Activated naive CD8-positive, alpha-beta T cell treated with anti-CD3 and anti-CD28 coated beads, Interleukin-2, amount 10 ng/mL, durations not matched to agents 7 days and 5 days (primary cell): ENCODE data around the gene GADD45G. TPM values are rescaled to one million over a fixed set of nuclear protein-coding genes. Genes with fewer than 3 reads are reported as not detected.

Source experiments
- ATAC-seq: fragments of 150-1000 bp; cut with Tn5 transposase; one replicate; pipeline ENCODE4 v1.10.0; 2021; ENCODE audit warnings: low read depth, moderate library complexity
- POLR2A ChIA-PET: fragments of 350-600 bp; sonication (Branson Sonifier 250); formaldehyde crosslinking; loops from one replicate; lab custom pipeline; 2021; ENCODE audit warnings: antibody characterized with exemption; lab: Charles Lee
- DNase-seq: peaks from one replicate; pipeline ENCODE4 v3.0.0; 2021
- H3K27ac Mint-ChIP-seq: one replicate; pipeline ENCODE4 v1.8.0; 2022; ENCODE audit warnings: mild to moderate bottlenecking, mixed read lengths
- H3K27me3 Mint-ChIP-seq: one replicate; pipeline ENCODE4 v1.8.0; 2022; ENCODE audit warnings: mild to moderate bottlenecking, moderate library complexity, mixed read lengths
- H3K36me3 Mint-ChIP-seq: one replicate; pipeline ENCODE4 v1.8.0; 2021; ENCODE audit warnings: mild to moderate bottlenecking, mixed read lengths
- H3K4me1 Mint-ChIP-seq: one replicate; pipeline ENCODE4 v1.8.0; 2021; ENCODE audit warnings: mixed read lengths
- H3K4me3 Mint-ChIP-seq: one replicate; pipeline ENCODE4 v1.8.0; 2022; ENCODE audit warnings: mild to moderate bottlenecking, moderate library complexity, mixed read lengths
- H3K9me3 Mint-ChIP-seq: one replicate; pipeline ENCODE4 v1.8.0; 2021; ENCODE audit warnings: mixed read lengths
- total RNA-seq, 2 experiments: library from RNA; stranded (reverse); gene quantifications; one replicate each; pipeline ENCODE4 v1.2.3, GENCODE V29; 2021

Gene GADD45G
- total RNA-seq, 2 experiments from 2014 or later: 8.9 to 10.1 TPM

DNA sequence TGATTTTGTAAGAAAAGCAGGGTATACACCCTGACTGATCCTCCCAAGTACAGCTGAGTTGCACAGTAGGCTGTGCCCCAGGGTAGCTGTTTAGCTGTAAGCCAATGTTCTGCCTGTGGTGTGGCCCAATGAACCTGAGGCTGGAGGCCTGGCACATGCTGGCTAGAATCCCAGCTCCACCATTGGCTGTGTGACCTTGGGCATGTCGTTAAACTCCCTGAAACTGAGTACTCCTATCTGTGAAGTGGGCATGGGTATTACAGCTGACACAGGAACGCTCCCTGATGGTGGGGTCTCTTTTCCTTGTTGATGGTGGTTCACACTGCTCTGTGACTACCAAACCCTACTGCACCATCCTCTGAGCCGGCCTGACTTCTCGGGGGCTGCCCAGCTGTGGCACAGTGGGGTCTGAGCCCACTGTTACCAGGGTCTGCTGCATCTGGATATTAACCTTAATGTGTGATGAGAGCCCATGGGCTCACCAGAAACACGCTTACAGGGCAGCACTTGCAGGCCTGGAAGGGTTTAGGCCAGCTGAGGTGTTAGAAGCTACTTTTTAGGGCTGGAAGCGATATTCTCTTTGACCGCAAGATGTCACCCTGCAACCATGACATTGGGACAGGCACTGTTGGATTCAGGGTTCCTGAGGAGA, 7.0 kb upstream of the GADD45G start:
- Mint-ChIP-seq H3K4me1 (no peaks in the 10 kb centered on the region), H3K27me3 (peaks cover 27% of the 10 kb centered on the region), H3K36me3 (no peaks in the 10 kb centered on the region), H3K9me3 (no peaks in the 10 kb centered on the region), H3K27ac (no peak overlapping the region), H3K4me3 (no peak overlapping the region)
- no peak for ATAC-seq
- POLR2A ChIA-PET: interaction anchor here (1.0 kb wide), 1 partner anchor 504 kb away, joined by 3 read pairs; no protein-coding TSS in a partner anchor
- DNase-seq: no peak

- H3K27ac Mint-ChIP-seq: no peak overlapping the region
- no peaks in the 10 kb centered on the region for H3K36me3 Mint-ChIP-seq
- peaks cover 5% of the 10 kb centered on the region for H3K4me1 Mint-ChIP-seq
- POLR2A ChIA-PET: interaction anchor here (1.0 kb wide), 1 partner anchor 504 kb away, joined by 3 read pairs; no protein-coding TSS in a partner anchor
- no peaks in the 10 kb centered on the region for H3K9me3 Mint-ChIP-seq
- H3K27me3 Mint-ChIP-seq: peaks cover 24% of the 10 kb centered on the region
- no peak for DNase-seq
- ATAC-seq: no peak
- H3K4me3 Mint-ChIP-seq: no peak overlapping the region
Measured at GRCh38 chr9:89598363-89598713, 6.5 kb upstream of the GADD45G start.

GRCh38 chr9:89598926-89599325, 5.9 kb upstream of the GADD45G start:
- Mint-ChIP-seq H3K9me3 (no peaks in the 10 kb centered on the region), H3K4me1 (peaks cover 10% of the 10 kb centered on the region), H3K27me3 (peaks cover 20% of the 10 kb centered on the region), H3K4me3 (no peak overlapping the region), H3K36me3 (no peaks in the 10 kb centered on the region), H3K27ac (no peak overlapping the region)
- no peak for DNase-seq
- POLR2A ChIA-PET: no interaction called here
- no peak for ATAC-seq

- Mint-ChIP-seq H3K36me3 (no peaks in the 10 kb centered on the region), H3K4me1 (peaks cover 11% of the 10 kb centered on the region), H3K27ac (no peak overlapping the region), H3K9me3 (no peaks in the 10 kb centered on the region), H3K4me3 (no peak overlapping the region), H3K27me3 (peaks cover 14% of the 10 kb centered on the region)
- POLR2A ChIA-PET: interaction anchor here (0.7 kb wide), 1 partner anchor 499 kb away, joined by 3 read pairs; no protein-coding TSS in a partner anchor
- DNase-seq (no peak), ATAC-seq (no peak)
Measured at GRCh38 chr9:89600831-89601230, 4.0 kb upstream of the GADD45G start.

GRCh38 chr9:89601306-89601705, 3.5 kb upstream of the GADD45G start:
- Mint-ChIP-seq H3K36me3 (peaks cover 2% of the 10 kb centered on the region), H3K4me3 (no peak overlapping the region)

DNA sequence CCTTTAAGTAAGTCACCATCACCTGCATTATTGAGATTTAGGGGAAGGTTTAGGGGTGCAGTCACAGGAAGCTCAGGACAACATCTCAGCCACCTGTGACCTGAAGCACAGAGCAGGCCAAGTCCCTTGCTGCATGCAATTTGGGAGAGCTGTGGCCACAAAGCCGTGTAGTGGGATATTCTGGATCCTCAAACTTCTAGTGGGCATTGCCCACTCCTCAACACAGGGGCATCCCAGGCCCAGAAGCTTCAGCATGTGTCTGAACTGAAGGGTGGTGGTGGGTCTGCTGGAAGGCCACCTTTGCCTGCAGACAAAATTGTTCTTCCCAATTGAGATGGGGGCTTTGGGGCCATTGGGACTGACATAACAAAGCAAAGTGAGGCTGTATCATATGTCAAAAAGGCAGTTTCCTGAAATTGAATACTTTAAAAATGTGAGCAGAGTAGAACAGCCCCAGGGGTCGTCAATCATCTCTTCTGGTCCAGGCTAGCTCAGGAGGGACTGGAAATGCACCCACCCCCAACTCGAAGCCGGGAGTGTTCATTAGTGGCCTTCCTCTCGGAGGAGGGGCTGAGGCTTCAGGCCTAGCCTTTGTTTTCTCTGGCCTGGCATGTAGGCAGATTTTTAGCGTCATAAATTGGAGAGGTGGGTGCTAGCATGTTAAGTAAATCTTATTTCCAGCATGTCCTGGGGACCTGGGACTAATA, 2.8 kb upstream of the GADD45G start:
- H3K27ac Mint-ChIP-seq: no peak overlapping the region
- H3K4me1 Mint-ChIP-seq: peaks cover 19% of the 10 kb centered on the region
- POLR2A ChIA-PET: interaction anchor here (0.7 to 0.9 kb wide), 2 partner anchors 498 to 500 kb away, joined by 3 read pairs; no protein-coding TSS in a partner anchor
- H3K36me3 Mint-ChIP-seq: peaks cover 6% of the 10 kb centered on the region
- peaks cover 14% of the 10 kb centered on the region for H3K27me3 Mint-ChIP-seq
- H3K4me3 Mint-ChIP-seq: no peak overlapping the region
- ATAC-seq: no peak
- H3K9me3 Mint-ChIP-seq: no peaks in the 10 kb centered on the region
- peak; percentile 18 for DNase-seq

More at GRCh38 chr9:89601306-89601705, 3.5 kb upstream of the GADD45G start:
- peaks cover 13% of the 10 kb centered on the region for H3K4me1 Mint-ChIP-seq
- DNase-seq: no peak
- H3K27ac Mint-ChIP-seq: no peak overlapping the region
- no peak for ATAC-seq
- POLR2A ChIA-PET: interaction anchor here (0.7 to 0.9 kb wide), 2 partner anchors 498 to 501 kb away, joined by 3 read pairs; no protein-coding TSS in a partner anchor
- H3K9me3 Mint-ChIP-seq: no peaks in the 10 kb centered on the region
- H3K27me3 Mint-ChIP-seq: peaks cover 14% of the 10 kb centered on the region

DNA sequence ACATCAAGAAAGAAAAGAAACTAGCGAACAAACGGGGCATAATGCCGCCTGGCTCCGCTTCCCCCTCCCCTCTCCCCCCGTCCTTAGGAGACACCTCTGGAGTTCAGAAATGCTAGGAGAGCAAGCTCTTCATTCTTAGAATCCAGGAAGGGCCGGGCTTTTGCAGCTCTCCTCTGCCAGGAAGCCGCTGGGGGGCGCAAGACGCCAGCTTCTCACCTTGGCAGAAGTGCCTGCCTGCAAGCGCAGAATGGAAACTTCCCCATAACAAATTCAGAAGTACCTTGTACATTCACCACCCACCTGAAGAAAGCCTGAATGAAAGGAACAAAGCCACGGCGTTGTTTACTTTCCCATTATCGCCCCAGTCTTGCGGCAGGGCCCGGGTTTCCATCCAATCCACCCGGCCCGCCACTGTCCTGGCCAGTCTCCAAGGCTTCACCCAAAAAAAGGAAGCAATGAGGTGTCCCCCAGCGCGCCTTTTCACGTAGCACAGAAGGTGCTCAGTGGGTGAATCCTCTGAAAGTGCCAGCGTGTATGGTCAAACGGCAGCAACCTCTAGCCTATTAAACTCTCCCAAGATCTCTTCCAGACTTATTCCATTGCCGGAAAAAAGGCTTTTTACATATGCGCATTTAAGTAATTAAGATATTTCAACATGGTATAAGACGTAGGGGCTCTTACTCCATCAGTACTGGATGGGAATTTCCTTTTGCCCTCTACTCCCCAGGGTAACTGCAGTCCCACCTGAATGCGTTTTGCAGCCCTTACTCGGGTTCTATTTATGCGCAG, 1.6 kb upstream of the GADD45G start:
- Mint-ChIP-seq H3K27me3 (peaks cover 17% of the 10 kb centered on the region), H3K9me3 (no peaks in the 10 kb centered on the region), H3K36me3 (peaks cover 10% of the 10 kb centered on the region), H3K4me1 (peaks cover 21% of the 10 kb centered on the region), H3K27ac (peak overlapping the region; percentile 67), H3K4me3 (peak overlapping the region; percentile 89)
- ATAC-seq (peak; percentile 25), DNase-seq (peak; percentile 94)
- POLR2A ChIA-PET: interaction anchor here (0.6 to 1.9 kb wide), 11 partner anchors 140 to 500 kb away, joined by 3 to 19 read pairs (median 4); no protein-coding TSS in a partner anchor

DNA sequence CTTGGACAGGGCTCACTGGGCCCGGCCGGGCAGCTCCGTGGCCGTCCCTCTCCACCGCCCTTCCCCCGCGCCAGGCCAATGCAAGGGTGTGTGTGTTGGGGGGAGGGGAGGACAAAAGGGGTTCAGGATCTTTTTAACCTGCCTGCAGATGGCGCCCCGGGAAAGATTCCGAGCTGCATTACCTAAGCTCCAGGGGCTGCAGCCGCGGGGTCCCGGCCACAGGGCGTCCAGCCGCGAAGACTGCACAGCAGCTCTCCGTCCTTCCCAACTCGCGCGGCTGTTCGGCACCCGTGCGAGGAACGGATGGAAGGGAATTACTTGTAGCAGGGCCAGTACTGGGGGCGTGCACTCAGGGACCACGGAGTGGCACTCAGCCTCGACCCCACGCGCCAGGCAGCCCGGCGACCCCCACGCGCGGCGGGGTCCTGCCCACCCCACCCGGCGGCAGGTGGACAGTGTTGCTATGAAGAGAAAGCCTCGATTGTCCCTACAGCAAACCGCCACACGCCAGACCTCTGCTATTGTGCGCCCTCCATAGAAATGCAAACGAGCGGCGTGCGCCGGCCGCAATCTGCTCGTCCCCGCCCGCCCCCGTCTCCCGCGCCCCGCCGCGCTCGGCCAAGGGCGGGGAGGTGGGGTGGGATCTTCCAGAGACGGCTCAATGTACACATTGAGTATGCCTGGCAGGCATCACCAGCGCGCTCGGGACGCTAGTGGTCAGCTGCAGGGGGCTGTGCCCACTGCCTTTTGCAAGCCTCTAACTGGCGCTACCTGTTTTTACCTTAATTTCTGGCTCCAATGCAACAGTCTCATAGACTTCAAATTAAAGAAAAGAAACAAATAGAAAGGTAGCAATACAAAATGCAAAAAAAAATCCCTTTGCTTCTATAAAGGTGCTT, 796 bp upstream of the GADD45G start:
- Mint-ChIP-seq H3K9me3 (no peaks in the 10 kb centered on the region), H3K27ac (peak overlapping the region; percentile 87), H3K27me3 (peaks cover 21% of the 10 kb centered on the region), H3K36me3 (peaks cover 10% of the 10 kb centered on the region), H3K4me1 (peaks cover 21% of the 10 kb centered on the region), H3K4me3 (peak overlapping the region; percentile 89)
- DNase-seq (peak; percentile 78), ATAC-seq (peak; percentile 6)
- POLR2A ChIA-PET: interaction anchor here (0.6 to 2.9 kb wide), 30 partner anchors 16 to 499 kb away, joined by 3 to 44 read pairs (median 3); no protein-coding TSS in a partner anchor

DNA sequence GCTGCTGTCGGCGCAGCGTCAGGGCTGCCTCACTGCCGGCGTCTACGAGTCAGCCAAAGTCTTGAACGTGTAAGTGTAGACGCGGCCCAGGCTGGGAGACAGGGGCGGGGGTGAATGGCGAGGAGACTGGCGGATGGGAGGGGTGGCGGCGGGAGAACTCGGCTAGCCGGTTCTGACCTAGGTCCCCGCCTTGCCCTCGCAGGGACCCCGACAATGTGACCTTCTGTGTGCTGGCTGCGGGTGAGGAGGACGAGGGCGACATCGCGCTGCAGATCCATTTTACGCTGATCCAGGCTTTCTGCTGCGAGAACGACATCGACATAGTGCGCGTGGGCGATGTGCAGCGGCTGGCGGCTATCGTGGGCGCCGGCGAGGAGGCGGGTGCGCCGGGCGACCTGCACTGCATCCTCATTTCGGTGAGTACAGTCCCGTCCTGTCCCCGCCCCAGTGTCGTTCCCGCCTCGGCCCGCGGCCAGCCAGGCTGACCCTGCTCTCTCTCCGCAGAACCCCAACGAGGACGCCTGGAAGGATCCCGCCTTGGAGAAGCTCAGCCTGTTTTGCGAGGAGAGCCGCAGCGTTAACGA, 745 bp downstream of the GADD45G start:
- POLR2A ChIA-PET: interaction anchor here (0.6 to 2.9 kb wide), 19 partner anchors 14 to 490 kb away, joined by 3 to 44 read pairs (median 3); no protein-coding TSS in a partner anchor
- Mint-ChIP-seq H3K4me3 (peak overlapping the region; percentile 89), H3K4me1 (peaks cover 21% of the 10 kb centered on the region), H3K9me3 (no peaks in the 10 kb centered on the region), H3K27me3 (peaks cover 25% of the 10 kb centered on the region), H3K36me3 (peaks cover 12% of the 10 kb centered on the region), H3K27ac (peak overlapping the region; percentile 80)
- ATAC-seq: peak; percentile 35
- peak; percentile 70 for DNase-seq

GRCh38 chr9:89606049-89606623, 1.3 kb downstream of the GADD45G start:
- peaks cover 21% of the 10 kb centered on the region for H3K4me1 Mint-ChIP-seq
- ATAC-seq (peak; percentile 7), DNase-seq (peak; percentile 72)
- H3K27ac Mint-ChIP-seq: peak overlapping the region; percentile 80
- POLR2A ChIA-PET: interaction anchor here (1.0 to 2.9 kb wide), 7 partner anchors 14 to 490 kb away, joined by 3 to 44 read pairs (median 3); no protein-coding TSS in a partner anchor
- H3K9me3 Mint-ChIP-seq: no peaks in the 10 kb centered on the region
- H3K36me3 Mint-ChIP-seq: peaks cover 12% of the 10 kb centered on the region
- peak overlapping the region; percentile 89 for H3K4me3 Mint-ChIP-seq
- H3K27me3 Mint-ChIP-seq: peaks cover 21% of the 10 kb centered on the region

- H3K36me3 Mint-ChIP-seq: peaks cover 12% of the 10 kb centered on the region
- peak overlapping the region; percentile 89 for H3K4me3 Mint-ChIP-seq
- H3K27ac Mint-ChIP-seq: peak overlapping the region; percentile 80
- ATAC-seq (no peak), DNase-seq (peak; percentile 35)
- H3K9me3 Mint-ChIP-seq: peaks cover 2% of the 10 kb centered on the region
- POLR2A ChIA-PET: interaction anchor here (1.2 to 2.9 kb wide), 5 partner anchors 13 to 489 kb away, joined by 3 to 44 read pairs (median 5); no protein-coding TSS in a partner anchor
- H3K27me3 Mint-ChIP-seq: peaks cover 24% of the 10 kb centered on the region
- H3K4me1 Mint-ChIP-seq: peaks cover 21% of the 10 kb centered on the region
Measured at GRCh38 chr9:89606624-89607311, 2.0 kb downstream of the GADD45G start.
